ENCODE data around the gene ZNF469.
"Not testable (repeated sequence)": the region's sequence is repeated elsewhere in the genome, so short reads cannot be mapped to it uniquely, and the experiment has no call there.

Gene ZNF469

GRCh38 chr16:88393034-88393433, 10.3 kb downstream of the ZNF469 start:
- DNase-seq: no peak

GRCh38 chr16:88393571-88393970, 10.8 kb downstream of the ZNF469 start:
- no peak for DNase-seq

DNA sequence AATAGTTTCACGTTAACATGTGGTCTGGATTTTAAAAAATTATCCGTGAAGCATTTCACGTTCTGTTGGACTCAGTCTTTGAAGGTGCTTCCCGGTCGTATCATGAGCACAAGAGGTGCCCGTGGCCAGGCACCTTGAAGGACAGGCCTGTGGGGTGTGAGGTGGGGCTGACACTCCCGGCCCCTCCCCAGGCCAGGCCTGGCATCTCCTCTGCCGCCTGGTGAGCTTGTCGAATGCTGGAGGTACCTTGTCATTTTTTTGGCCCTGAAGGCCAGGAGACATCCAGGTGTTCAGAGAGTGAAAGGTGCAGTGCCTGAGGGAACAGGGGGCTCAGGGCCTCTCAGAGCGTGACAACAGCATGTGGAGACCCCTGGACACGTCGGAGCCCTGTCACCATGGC, 11.7 kb downstream of the ZNF469 start:
- DNase-seq: no peak

GRCh38 chr16:88395669-88396584, 13.2 kb downstream of the ZNF469 start:
- no peak for DNase-seq

DNA sequence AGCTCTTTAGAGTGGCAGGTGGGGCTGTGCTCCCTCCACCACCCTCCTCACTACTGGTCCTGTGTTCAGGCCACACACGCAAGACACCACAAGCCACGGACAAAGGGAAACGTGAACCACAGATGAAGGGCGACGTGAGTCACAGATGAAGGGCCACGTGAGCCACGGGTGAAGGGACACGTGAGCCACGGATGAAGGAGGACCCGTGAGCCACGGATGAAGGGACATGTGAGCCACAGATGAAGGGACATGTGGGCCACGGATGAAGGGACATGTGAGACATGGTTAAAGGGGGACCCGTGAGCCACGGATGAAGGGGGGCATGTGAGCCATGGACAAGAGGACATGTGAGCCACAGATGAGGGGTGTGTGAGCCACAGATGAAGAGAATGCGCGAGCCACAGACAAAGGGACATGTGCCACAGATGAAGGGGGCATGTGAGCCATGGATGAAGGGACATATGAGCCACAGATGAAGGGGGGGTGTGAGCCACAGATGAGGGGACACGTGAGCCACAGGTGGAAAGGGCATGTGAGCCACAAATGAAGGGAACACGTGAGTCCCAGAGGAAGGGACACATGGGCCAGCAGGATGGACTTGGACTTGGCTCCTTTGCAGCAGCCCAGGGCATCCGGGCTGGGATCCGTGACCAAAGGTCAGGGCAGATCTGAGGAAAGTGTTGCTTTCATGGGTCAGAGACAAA, 15.6 kb downstream of the ZNF469 start:
- DNase-seq: no peak

- no peak for DNase-seq
Measured at GRCh38 chr16:88398874-88399178, 16.1 kb downstream of the ZNF469 start.

- no peak for DNase-seq
Measured at GRCh38 chr16:88400186-88400585, 17.4 kb downstream of the ZNF469 start.

DNA sequence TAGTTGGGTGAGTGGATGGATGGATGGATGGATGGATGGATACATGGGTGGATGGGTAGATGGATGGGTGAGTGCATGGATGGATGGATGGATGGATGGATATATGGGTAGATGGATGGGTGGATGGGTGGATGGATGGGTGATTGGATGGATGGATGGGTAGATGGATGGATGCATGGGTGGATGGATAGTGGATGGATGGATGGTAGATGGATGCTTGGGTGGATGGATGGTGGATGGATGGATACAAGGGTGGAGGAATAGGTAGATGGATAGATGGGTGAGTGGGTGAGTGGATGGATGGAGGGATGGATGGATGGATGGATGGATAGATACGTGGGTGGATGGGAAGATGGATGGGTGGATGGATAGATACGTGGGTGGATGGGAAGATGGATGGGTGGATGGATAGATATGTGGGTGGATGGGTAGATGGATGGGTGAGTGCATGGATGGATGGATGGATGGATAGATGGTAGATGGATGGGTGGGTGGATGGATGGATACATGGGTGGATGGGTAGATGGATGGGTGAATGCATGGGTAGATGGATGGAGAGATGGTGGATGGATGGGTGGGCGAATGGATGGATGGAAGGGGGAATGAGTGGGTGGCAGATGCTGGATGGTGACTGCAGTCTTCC, 19.0 kb downstream of the ZNF469 start:
- no peak for DNase-seq

DNA sequence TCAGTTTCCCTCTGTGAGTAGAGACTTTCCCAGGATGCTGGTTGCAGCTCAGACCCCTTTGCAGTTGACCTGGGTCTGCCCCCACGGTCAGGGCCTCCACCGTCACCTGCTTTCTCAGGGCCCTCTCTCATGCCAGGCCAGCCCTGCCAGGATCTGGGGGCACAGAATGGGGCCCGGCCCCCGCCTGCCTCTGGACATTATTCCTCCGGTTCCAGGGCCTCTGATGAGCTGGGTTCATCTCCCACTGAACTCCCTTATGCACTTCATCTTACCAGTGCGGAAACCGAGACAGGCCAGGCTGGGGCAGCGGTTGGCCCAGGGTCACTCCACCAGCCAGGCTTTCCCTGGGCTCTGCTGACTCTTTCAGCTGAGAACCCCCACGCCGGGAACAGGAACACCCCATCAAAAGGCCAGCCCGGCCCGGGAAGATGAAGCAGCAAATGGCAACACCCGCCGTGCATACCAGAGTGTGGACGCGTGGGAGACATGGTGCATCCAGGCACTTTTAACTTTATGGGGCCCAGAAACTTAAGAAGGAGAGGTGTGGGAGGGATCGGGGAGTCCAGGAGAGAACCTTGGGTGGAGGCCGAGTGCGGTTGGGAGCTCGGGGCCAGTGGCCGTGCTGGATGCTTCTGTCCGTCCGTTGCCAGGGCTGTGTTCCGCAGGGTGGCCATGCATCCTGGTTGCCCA, 19.9 kb downstream of the ZNF469 start:
- no peak for DNase-seq

GRCh38 chr16:88403794-88404581, 21.2 kb downstream of the ZNF469 start:
- no peak for DNase-seq

- DNase-seq: no peak
Measured at GRCh38 chr16:88404769-88405168, 22.0 kb downstream of the ZNF469 start.

GRCh38 chr16:88405216-88406060, 22.7 kb downstream of the ZNF469 start:
- DNase-seq: no peak

- DNase-seq: no peak
Measured at GRCh38 chr16:88406096-88407041, 23.6 kb downstream of the ZNF469 start.

- DNase-seq: no peak
Measured at GRCh38 chr16:88407042-88407420, 24.3 kb downstream of the ZNF469 start.

- DNase-seq: no peak
Measured at GRCh38 chr16:88407807-88408206, 25.0 kb downstream of the ZNF469 start.

- DNase-seq: no peak
Measured at GRCh38 chr16:88408561-88409142, 25.9 kb downstream of the ZNF469 start.

GRCh38 chr16:88409296-88410065, 26.7 kb downstream of the ZNF469 start:
- no peak for DNase-seq

DNA sequence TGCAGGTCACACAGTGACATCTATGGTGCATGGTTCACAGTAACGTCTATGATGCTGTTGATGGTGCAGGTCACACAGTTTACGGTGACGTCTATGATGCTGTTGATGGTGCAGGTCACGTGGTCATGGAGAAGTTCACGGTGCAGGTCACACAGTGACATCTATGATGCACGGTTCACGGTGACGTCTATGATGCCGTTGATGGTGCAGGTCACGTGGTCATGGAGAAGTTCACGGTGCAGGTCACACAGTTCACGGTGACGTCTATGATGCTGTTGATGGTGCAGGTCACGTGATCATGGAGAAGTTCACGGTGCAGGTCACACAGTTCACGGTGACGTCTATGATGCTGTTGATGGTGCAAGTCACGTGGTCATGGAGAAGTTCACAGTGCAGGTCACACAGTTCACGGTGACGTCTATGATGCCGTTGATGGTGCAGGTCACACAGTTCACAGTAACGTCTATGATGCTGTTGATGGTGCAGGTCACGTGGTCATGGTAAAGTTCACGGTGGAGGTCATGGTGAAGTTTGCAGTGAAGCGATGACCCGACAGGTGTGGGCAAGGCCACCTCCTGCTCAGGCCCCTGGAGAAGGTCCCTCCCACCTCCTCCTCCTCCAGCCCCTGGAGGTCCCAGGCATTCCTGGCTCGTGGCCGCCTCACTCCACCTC, 27.7 kb downstream of the ZNF469 start:
- DNase-seq: not testable (repeated sequence)

Measured in NK-92 treated with Interleukin-12 subunit alpha and Interleukin-12 subunit beta, amount 100 ng/mL, for 24 hours (cell line).